Thyroid gland (tissue), 4 donors: ENCODE measurements around the gene SP5.

Experiments used
- POLR2A ChIP-seq, 2 donors: fragments of 450-650 bp; IDR thresholded peaks; one replicate each; pipeline ENCODE4 v1.6.1; 2017; ENCODE audit warnings: antibody characterized with exemption in 2 of 2, mild to moderate bottlenecking in 2 of 2, moderate library complexity in 1 of 2
- TF ChIP-seq, protein P1 (sequence below), 6 experiments: fragments of 200-600 bp in 3 of 6; fragments of 450-650 bp in 3 of 6; sonication (generic) in 3 of 6; IDR thresholded peaks; one replicate each; pipeline ENCODE4 v1.5.1; 2016 to 2019; ENCODE audit warnings: antibody characterized with exemption in 6 of 6, mild to moderate bottlenecking in 2 of 6, inconsistent platforms in 1 of 6, moderate library complexity in 1 of 6

DNA sequence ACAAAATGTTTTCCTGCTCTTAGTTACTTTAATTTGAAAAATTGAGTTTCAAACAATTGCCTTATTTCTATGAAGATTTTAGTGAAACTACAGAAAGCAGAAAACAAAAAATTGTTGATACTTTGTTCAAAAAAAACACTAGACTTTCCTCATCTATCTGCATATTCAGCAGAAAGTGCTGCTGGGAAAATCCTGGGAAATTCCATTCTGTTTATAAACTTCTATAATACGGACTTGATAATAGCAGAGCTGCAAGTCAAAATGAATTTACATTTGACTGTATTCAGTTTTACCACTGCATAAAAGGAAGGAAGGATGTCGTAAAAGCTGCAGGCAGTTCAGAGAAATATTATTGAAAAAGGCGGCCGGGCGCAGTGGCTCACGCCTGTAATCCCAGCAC lies 30.2 kb downstream of the SP5 start:
- TF ChIP-seq, protein P1, sequence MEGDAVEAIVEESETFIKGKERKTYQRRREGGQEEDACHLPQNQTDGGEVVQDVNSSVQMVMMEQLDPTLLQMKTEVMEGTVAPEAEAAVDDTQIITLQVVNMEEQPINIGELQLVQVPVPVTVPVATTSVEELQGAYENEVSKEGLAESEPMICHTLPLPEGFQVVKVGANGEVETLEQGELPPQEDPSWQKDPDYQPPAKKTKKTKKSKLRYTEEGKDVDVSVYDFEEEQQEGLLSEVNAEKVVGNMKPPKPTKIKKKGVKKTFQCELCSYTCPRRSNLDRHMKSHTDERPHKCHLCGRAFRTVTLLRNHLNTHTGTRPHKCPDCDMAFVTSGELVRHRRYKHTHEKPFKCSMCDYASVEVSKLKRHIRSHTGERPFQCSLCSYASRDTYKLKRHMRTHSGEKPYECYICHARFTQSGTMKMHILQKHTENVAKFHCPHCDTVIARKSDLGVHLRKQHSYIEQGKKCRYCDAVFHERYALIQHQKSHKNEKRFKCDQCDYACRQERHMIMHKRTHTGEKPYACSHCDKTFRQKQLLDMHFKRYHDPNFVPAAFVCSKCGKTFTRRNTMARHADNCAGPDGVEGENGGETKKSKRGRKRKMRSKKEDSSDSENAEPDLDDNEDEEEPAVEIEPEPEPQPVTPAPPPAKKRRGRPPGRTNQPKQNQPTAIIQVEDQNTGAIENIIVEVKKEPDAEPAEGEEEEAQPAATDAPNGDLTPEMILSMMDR (IDR thresholded peaks at IDR 0.05): no peak
- TF ChIP-seq POLR2A (IDR thresholded peaks at IDR 0.05): no peak
